HepG2 (cell line): ENCODE measurements around the gene TTBK1. TPM values are rescaled to one million over a fixed set of nuclear protein-coding genes. Genes with fewer than 3 reads are reported as not detected.
"Not testable (repeated sequence)": the region's sequence is repeated elsewhere in the genome, so short reads cannot be mapped to it uniquely, and the experiment has no call there.

Experiments
- ATAC-seq: fragments of 200-7000 bp; cut with Tn5 transposase; 3 replicates; pipeline ENCODE4 v1.9.1; 2020; ENCODE audit warnings: mild to moderate bottlenecking, moderate library complexity
- BruUV-seq: library from RNA; stranded (reverse); fragments of 400-500 nt; replicated peaks from 2 replicates; lab custom pipeline; 2021; lab: Mats Ljungman, UMichigan
- CTCF ChIA-PET: fragments of 300-600 bp; formaldehyde crosslinking; extraction: SDS; loops from one replicate; lab custom pipeline; 2021; ENCODE audit warnings: low total read pairs, inconsistent platforms, low intra/inter-chr PET ratio; lab: Yijun Ruan, JAX
- POLR2A ChIA-PET: fragments of 350-600 bp; sonication (Branson Sonifier 250); formaldehyde crosslinking; loops from one replicate; lab custom pipeline; 2020; ENCODE audit warnings: antibody characterized with exemption, inconsistent platforms; lab: Yijun Ruan, JAX
- DNase-seq: peaks from one replicate; pipeline ENCODE4 v3.0.0-alpha.2; 2015; ENCODE audit warnings: low spot score
- FAIRE-seq: peaks from 3 replicates; lab custom pipeline; 2011; peaks lifted over from hg19 to GRCh38; lab: Jason Lieb, UNC
- H2AFZ ChIP-seq: one replicate; pipeline ENCODE4 v1.6.1; 2011; ENCODE audit warnings: low read length, inconsistent platforms
- H3K27ac ChIP-seq: fragments of 300-600 bp; 3 replicates; pipeline ENCODE4 v1.8.0; 2011; ENCODE audit warnings: mixed run types, mild to moderate bottlenecking, mixed read lengths, low read length, inconsistent platforms; ENCODE audit not compliant: insufficient read depth; ENCODE audit errors: extremely low read length
- H3K27me3 ChIP-seq, 2 experiments: fragments of 200-600 bp in 1 of 2; 2 replicates in 1 of 2; 3 replicates in 1 of 2; pipeline versions ENCODE4 v1.6.0 to v1.8.0; 2011; ENCODE audit warnings: low read length in 2 of 2, mild to moderate bottlenecking in 2 of 2, moderate library complexity in 2 of 2, inconsistent platforms in 1 of 2; ENCODE audit not compliant: insufficient read depth in 2 of 2, control insufficient read depth in 1 of 2
- H3K36me3 ChIP-seq, 2 experiments: fragments of 200-600 bp in 1 of 2; replicated peaks in 1 of 2; 2 replicates in 1 of 2; 3 replicates in 1 of 2; pipeline versions ENCODE4 v1.5.1 to v1.8.0; 2011; ENCODE audit warnings: low read length in 2 of 2, inconsistent platforms in 1 of 2; ENCODE audit not compliant: insufficient read depth in 2 of 2, control insufficient read depth in 1 of 2
- H3K4me1 ChIP-seq: 2 replicates; pipeline ENCODE4 v1.5.1; 2012; ENCODE audit warnings: low read length, inconsistent platforms; ENCODE audit not compliant: insufficient read depth
- H3K4me2 ChIP-seq: 2 replicates; pipeline ENCODE4 v1.6.0; 2011; ENCODE audit warnings: low read depth, low read length, inconsistent platforms
- H3K4me3 ChIP-seq, 3 experiments: fragments of 200-600 bp in 1 of 3; sonication (generic), shearing (Covaris generic) in 1 of 3; replicated peaks in 1 of 3; 2 replicates each; pipeline ENCODE4 v1.5.1; 2011 to 2016; ENCODE audit warnings: low read length in 3 of 3, inconsistent platforms in 2 of 3, low read depth in 2 of 3, mild to moderate bottlenecking in 2 of 3, control low read depth in 1 of 3, mixed read lengths in 1 of 3; ENCODE audit not compliant: insufficient read depth in 1 of 3
- H3K79me2 ChIP-seq: one replicate; pipeline ENCODE4 v1.6.1; 2011; ENCODE audit warnings: low read length, inconsistent platforms; ENCODE audit not compliant: insufficient read depth
- H3K9ac ChIP-seq: 2 replicates; pipeline ENCODE4 v1.6.0; 2011; ENCODE audit warnings: mild to moderate bottlenecking, low read depth, low read length, inconsistent platforms; ENCODE audit not compliant: insufficient read depth
- H3K9me3 ChIP-seq: 2 replicates; pipeline ENCODE4 v1.5.1; 2012; ENCODE audit warnings: mild to moderate bottlenecking, low read length
- H4K20me1 ChIP-seq: 2 replicates; pipeline ENCODE4 v1.6.0; 2011; ENCODE audit warnings: inconsistent platforms, mild to moderate bottlenecking, low read length, moderate library complexity; ENCODE audit not compliant: insufficient read depth
- ARID3A ChIP-seq: IDR thresholded peaks from 2 replicates; pipeline ENCODE4 v1.6.1; 2012; ENCODE audit warnings: low read depth, low read length, improper control_type of control experiment
- CCDC6 ChIP-seq: sonication (generic); formaldehyde crosslinking; IDR thresholded peaks from 2 replicates; pipeline ENCODE4 v1.8.1; 2022; ENCODE audit warnings: mild to moderate bottlenecking, missing genetic modification reagents, moderate library complexity
- DNMT1 ChIP-seq: sonication (generic); formaldehyde crosslinking; IDR thresholded peaks from 2 replicates; pipeline ENCODE4 v1.5.1; 2020; ENCODE audit warnings: mild to moderate bottlenecking, missing genetic modification reagents
- HMGXB3 ChIP-seq: sonication (generic); formaldehyde crosslinking; IDR thresholded peaks from 2 replicates; pipeline ENCODE4 v1.4.0; 2020; ENCODE audit warnings: missing genetic modification reagents, borderline replicate concordance
- MTF1 ChIP-seq: sonication (generic); formaldehyde crosslinking; IDR thresholded peaks from 2 replicates; pipeline ENCODE4 v1.5.0; 2020; ENCODE audit warnings: missing genetic modification reagents
- SMARCE1 ChIP-seq: fragments of 450-650 bp; IDR thresholded peaks from 2 replicates; pipeline ENCODE4 v1.6.1; 2017; ENCODE audit warnings: borderline replicate concordance
- SRY ChIP-seq: sonication (generic); formaldehyde crosslinking; IDR thresholded peaks from 2 replicates; pipeline ENCODE4 v1.8.0; 2022; ENCODE audit warnings: mild to moderate bottlenecking, missing genetic modification reagents
- ZBTB43 ChIP-seq: sonication (generic); formaldehyde crosslinking; conservative IDR thresholded peaks from 2 replicates; pipeline ENCODE4 v1.4.0; 2020; ENCODE audit warnings: missing genetic modification reagents
- WGBS: methylation state at CpG from one replicate; pipeline ENCODE4 v1.1.6; 2017; ENCODE audit warnings: low lambda C conversion rate; 5-methylcytosine and 5-hydroxymethylcytosine counted together
- in situ Hi-C: cut with HindIII; loops from 2 replicates; pipeline ENCODE4 v1.10.0; 2017; ENCODE audit warnings: low pct_unique_long_range_greater_than_20kb; ENCODE audit not compliant: extremely low pct_ligation_motif_present
- intact Hi-C: fragments of 100-400 bp; cut with micrococcal nuclease; formaldehyde crosslinking; loops from one replicate; pipeline ENCODE4 v1.10.0; 2022; ENCODE audit not compliant: unreplicated experiment
- polyA plus RNA-seq, 8 experiments: library from polyadenylated mRNA; depleted of rRNA in 3 of 8; stranded (reverse) in 7 of 8; unstranded in 1 of 8; fragments of >200 nt; fragmentation: Illumina TruSeq in 4 of 8; extraction: Trizol in 4 of 8; gene quantifications; 2 replicates each; pipeline versions ENCODE4 v1.2.1 to v1.2.3, GENCODE V29; 2011 to 2016; ENCODE audit warnings: low read depth in 4 of 8, missing spikeins in 1 of 8, mixed read lengths in 1 of 8; ENCODE audit not compliant: insufficient read depth in 1 of 8
- total RNA-seq, 5 experiments: library from RNA; depleted of rRNA; stranded (reverse); fragments of >200 nt; fragmentation: Illumina TruSeq; extraction: Trizol; gene quantifications; 2 replicates each; pipeline ENCODE4 v1.2.3, GENCODE V29; 2016; ENCODE audit warnings: low read depth in 1 of 5

Gene TTBK1
- total and polyA plus RNA-seq, 2 of the 13 experiments (the other 11 are each of a cell fraction or from before 2014, with no cell fraction given) = 0.24 to 0.33 TPM

GRCh38 chr6:43302126-43302525 is 58.8 kb downstream of the TTBK1 start:
- no peak overlapping the region for H3K9ac ChIP-seq
- no peaks in the 10 kb centered on the region for H3K9me3 ChIP-seq
- in situ Hi-C loops = no loop called here
- no TSS peak for BruUV-seq
- ChIA-PET POLR2A (no interaction called here), CTCF (no interaction called here)
- DNase-seq = no peak
- peaks cover 32% of the 10 kb centered on the region for H3K4me1 ChIP-seq
- no peak for ATAC-seq
- TF ChIP-seq DNMT1 (CRISPR knock-in tag) (0 out of 2 replicates have a peak, but pooled peaks have one; percentile 14), HMGXB3 (no peak), MTF1 (no peak), ZBTB43 (CRISPR knock-in tag) (no peak), SMARCE1 (no peak), SRY (no peak), ARID3A (no peak), CCDC6 (CRISPR knock-in tag) (no peak)
- no peaks in the 10 kb centered on the region for H4K20me1 ChIP-seq
- H3K4me2 ChIP-seq = no peak overlapping the region
- no peak overlapping the region for H3K4me3 ChIP-seq
- no peak for FAIRE-seq
- H2AFZ ChIP-seq = no peak overlapping the region
- no peaks in the 10 kb centered on the region; a peak in 1 of 5 replicates for H3K36me3 ChIP-seq
- no peak overlapping the region for H3K27ac ChIP-seq
- H3K27me3 ChIP-seq = no peaks in the 10 kb centered on the region
- intact Hi-C loops = no loop called here
- no peaks in the 10 kb centered on the region for H3K79me2 ChIP-seq
- 91% methylated on average over 9 of the region's 19 CpGs for WGBS

GRCh38 chr6:43303006-43303405 is 59.7 kb downstream of the TTBK1 start:
- BruUV-seq, FAIRE-seq, H3K79me2 ChIP-seq, H3K4me3 ChIP-seq, H3K27ac ChIP-seq, ATAC-seq, intact Hi-C loops, in situ Hi-C loops, H3K9me3 ChIP-seq, H4K20me1 ChIP-seq, CTCF ChIA-PET, H2AFZ ChIP-seq, DNase-seq, H3K4me2 ChIP-seq, H3K27me3 ChIP-seq, H3K36me3 ChIP-seq, H3K9ac ChIP-seq: not testable (repeated sequence)
- 93% methylated on average over 11 of the region's 11 CpGs for WGBS
- H3K4me1 ChIP-seq = peaks cover 32% of the 10 kb centered on the region
- POLR2A ChIA-PET = interaction anchor here (2.0 kb wide), 1 partner anchor 12 kb away, joined by 8 read pairs; no protein-coding TSS in a partner anchor
